AG09319 (cell line): ENCODE results near the gene PRR5L.

ENCODE experiments used
- DNase-seq: peaks from one replicate; pipeline ENCODE4 v3.0.0-alpha.2; 2010; ENCODE audit warnings: low read depth; ENCODE audit errors: extremely low read depth
- TF ChIP-seq, protein P1 (sequence below): IDR thresholded peaks from 2 replicates; pipeline ENCODE4 v1.5.1; 2011; ENCODE audit warnings: low read depth, mild to moderate bottlenecking, inconsistent platforms, low read length, moderate library complexity

The PRR5L gene

DNA sequence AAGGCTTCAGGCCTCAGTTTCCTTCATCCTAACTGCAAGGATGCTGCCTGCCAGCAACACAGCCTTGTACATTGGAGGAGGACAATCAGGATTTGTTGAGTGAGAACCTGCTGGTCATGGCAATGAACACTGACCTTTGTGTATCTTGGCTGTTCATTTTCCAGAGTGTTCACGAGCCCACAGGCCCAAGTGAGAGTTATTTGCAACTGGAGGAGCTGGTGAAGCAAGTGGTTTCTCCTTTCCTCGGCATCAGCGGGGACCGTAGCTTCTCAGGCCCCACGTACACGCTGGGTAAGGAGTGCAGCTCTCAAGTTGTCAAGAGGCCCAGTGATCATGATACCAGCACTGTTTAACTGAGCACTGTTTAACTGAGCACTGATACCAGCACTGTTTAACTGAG, 155.0 kb downstream of the PRR5L start:
- DNase-seq: no peak
- TF ChIP-seq, protein P1, sequence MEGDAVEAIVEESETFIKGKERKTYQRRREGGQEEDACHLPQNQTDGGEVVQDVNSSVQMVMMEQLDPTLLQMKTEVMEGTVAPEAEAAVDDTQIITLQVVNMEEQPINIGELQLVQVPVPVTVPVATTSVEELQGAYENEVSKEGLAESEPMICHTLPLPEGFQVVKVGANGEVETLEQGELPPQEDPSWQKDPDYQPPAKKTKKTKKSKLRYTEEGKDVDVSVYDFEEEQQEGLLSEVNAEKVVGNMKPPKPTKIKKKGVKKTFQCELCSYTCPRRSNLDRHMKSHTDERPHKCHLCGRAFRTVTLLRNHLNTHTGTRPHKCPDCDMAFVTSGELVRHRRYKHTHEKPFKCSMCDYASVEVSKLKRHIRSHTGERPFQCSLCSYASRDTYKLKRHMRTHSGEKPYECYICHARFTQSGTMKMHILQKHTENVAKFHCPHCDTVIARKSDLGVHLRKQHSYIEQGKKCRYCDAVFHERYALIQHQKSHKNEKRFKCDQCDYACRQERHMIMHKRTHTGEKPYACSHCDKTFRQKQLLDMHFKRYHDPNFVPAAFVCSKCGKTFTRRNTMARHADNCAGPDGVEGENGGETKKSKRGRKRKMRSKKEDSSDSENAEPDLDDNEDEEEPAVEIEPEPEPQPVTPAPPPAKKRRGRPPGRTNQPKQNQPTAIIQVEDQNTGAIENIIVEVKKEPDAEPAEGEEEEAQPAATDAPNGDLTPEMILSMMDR: no peak

- no peak for DNase-seq
- TF ChIP-seq, protein P1: no peak
Observed at GRCh38 chr11:36451681-36452080, 155.6 kb downstream of the PRR5L start.

- TF ChIP-seq, protein P1: no peak
- no peak for DNase-seq
Observed at GRCh38 chr11:36452236-36452940, 156.3 kb downstream of the PRR5L start.

- TF ChIP-seq, protein P1: no peak
- DNase-seq: no peak
Observed at GRCh38 chr11:36452961-36453360, 156.9 kb downstream of the PRR5L start.

- no peak for DNase-seq
- TF ChIP-seq, protein P1: no peak
Observed at GRCh38 chr11:36453678-36454077, 157.6 kb downstream of the PRR5L start.

DNA sequence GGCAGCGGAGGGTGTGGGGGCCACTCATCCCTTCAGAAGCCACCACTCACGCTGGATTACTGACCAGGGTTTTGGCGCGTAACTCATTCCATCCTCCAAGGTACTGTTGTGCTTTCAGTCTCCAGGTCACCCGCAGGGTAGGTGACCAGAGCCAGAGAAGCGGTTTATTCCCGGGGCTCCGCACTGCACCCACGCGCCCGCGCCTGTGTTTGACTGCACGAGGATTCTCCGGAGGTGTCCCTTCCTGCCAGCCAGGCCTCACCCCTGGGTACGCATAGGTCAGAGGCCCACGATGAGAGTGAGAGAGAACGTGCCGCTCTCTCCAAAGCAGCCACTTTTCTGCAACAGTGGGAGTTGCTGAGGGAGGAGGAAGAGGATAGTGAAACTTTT, 158.5 kb downstream of the PRR5L start:
- TF ChIP-seq, protein P1: no peak
- DNase-seq: no peak

DNA sequence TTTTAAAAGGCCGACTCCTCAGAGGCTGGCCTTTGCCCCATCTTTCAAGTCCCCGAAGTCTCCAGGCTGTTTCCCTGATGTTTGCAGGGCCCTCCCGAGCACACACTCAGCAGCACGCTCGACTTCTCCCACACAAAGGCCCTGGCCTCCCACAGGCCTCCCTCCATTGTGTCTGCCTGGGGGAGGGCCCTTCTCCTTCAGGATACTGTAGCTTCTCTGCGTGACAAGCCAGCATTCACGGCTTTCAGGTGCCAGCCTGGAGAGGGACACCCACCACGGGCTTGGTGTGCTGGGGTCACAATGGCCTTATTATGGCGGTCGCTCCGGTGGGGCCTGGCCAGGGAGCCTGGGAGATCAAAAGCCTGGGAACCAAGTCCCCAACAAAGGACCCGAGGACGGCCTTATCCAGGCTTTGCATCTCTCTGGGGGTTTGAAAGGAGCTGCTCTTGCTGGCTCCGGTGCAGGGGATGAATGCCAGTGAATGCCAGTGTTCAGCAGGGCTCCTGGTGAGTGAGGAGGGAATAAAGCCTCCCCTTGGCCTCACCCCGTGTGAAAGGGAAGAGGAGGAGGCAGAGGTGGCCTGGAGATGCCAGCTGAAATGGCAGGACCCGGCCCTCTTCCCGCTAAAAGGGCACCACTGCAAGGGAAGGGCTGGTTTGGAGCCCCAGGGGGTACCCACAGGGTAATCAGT, 159.0 kb downstream of the PRR5L start:
- DNase-seq: no peak
- TF ChIP-seq, protein P1: no peak
